ENCODE results near the gene HOMER2. TPM values are rescaled to one million over a fixed set of nuclear protein-coding genes. Genes with fewer than 3 reads are reported as not detected.

HOMER2 gene
- total and polyA plus RNA-seq, 9 of the 15 experiments (the other 6 are each of a cell fraction or from before 2014, with no cell fraction given), result 0.13 to 0.47 (median 0.29) TPM; not detected in 1

- TF ChIP-seq, protein P1, sequence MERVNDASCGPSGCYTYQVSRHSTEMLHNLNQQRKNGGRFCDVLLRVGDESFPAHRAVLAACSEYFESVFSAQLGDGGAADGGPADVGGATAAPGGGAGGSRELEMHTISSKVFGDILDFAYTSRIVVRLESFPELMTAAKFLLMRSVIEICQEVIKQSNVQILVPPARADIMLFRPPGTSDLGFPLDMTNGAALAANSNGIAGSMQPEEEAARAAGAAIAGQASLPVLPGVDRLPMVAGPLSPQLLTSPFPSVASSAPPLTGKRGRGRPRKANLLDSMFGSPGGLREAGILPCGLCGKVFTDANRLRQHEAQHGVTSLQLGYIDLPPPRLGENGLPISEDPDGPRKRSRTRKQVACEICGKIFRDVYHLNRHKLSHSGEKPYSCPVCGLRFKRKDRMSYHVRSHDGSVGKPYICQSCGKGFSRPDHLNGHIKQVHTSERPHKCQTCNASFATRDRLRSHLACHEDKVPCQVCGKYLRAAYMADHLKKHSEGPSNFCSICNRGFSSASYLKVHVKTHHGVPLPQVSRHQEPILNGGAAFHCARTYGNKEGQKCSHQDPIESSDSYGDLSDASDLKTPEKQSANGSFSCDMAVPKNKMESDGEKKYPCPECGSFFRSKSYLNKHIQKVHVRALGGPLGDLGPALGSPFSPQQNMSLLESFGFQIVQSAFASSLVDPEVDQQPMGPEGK (CRISPR knock-in tag; IDR thresholded peaks at IDR 0.05; ENCODE audit: borderline replicate concordance), result no peak
- TF ChIP-seq BCL6 (CRISPR knock-in tag; IDR thresholded peaks at IDR 0.05) (no peak), HDAC2 (IDR thresholded peaks at IDR 0.05) (no peak), LEF1 (IDR thresholded peaks at IDR 0.05) (no peak), ZBTB1 (CRISPR knock-in tag; IDR thresholded peaks at IDR 0.05; ENCODE audit: borderline replicate concordance, low read depth) (no peak), TAF1 (IDR thresholded peaks at IDR 0.05; ENCODE audit: control insufficient read depth, extremely low read depth, insufficient read depth, low read length, severe bottlenecking) (peak; percentile 43), ZNF717 (CRISPR knock-in tag; IDR thresholded peaks at IDR 0.05) (no peak), ZZZ3 (IDR thresholded peaks at IDR 0.05) (no peak), CBX3 (IDR thresholded peaks at IDR 0.05; ENCODE audit: borderline replicate concordance in 1 of 2, low read length in 2 of 2) (no peak; a peak in 2 of 3 replicates), ZNF780A (CRISPR knock-in tag; IDR thresholded peaks at IDR 0.05) (no peak), ZBTB8A (IDR thresholded peaks at IDR 0.05; ENCODE audit: partially characterized antibody) (no peak), NFIC (IDR thresholded peaks at IDR 0.05) (peak; percentile 98), GABPB1 (CRISPR knock-in tag; IDR thresholded peaks at IDR 0.05) (peak; percentile 95), ZNF77 (CRISPR knock-in tag; IDR thresholded peaks at IDR 0.05) (no peak)
- TF ChIP-seq, protein P2, sequence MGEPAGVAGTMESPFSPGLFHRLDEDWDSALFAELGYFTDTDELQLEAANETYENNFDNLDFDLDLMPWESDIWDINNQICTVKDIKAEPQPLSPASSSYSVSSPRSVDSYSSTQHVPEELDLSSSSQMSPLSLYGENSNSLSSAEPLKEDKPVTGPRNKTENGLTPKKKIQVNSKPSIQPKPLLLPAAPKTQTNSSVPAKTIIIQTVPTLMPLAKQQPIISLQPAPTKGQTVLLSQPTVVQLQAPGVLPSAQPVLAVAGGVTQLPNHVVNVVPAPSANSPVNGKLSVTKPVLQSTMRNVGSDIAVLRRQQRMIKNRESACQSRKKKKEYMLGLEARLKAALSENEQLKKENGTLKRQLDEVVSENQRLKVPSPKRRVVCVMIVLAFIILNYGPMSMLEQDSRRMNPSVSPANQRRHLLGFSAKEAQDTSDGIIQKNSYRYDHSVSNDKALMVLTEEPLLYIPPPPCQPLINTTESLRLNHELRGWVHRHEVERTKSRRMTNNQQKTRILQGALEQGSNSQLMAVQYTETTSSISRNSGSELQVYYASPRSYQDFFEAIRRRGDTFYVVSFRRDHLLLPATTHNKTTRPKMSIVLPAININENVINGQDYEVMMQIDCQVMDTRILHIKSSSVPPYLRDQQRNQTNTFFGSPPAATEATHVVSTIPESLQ (CRISPR knock-in tag; IDR thresholded peaks at IDR 0.05), result 0 out of 2 replicates have a peak, but pooled peaks have one; percentile 59
- TF ChIP-seq, protein P3, sequence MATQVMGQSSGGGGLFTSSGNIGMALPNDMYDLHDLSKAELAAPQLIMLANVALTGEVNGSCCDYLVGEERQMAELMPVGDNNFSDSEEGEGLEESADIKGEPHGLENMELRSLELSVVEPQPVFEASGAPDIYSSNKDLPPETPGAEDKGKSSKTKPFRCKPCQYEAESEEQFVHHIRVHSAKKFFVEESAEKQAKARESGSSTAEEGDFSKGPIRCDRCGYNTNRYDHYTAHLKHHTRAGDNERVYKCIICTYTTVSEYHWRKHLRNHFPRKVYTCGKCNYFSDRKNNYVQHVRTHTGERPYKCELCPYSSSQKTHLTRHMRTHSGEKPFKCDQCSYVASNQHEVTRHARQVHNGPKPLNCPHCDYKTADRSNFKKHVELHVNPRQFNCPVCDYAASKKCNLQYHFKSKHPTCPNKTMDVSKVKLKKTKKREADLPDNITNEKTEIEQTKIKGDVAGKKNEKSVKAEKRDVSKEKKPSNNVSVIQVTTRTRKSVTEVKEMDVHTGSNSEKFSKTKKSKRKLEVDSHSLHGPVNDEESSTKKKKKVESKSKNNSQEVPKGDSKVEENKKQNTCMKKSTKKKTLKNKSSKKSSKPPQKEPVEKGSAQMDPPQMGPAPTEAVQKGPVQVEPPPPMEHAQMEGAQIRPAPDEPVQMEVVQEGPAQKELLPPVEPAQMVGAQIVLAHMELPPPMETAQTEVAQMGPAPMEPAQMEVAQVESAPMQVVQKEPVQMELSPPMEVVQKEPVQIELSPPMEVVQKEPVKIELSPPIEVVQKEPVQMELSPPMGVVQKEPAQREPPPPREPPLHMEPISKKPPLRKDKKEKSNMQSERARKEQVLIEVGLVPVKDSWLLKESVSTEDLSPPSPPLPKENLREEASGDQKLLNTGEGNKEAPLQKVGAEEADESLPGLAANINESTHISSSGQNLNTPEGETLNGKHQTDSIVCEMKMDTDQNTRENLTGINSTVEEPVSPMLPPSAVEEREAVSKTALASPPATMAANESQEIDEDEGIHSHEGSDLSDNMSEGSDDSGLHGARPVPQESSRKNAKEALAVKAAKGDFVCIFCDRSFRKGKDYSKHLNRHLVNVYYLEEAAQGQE (IDR thresholded peaks at IDR 0.05; ENCODE audit: borderline replicate concordance), result 0 out of 2 replicates have a peak, but pooled peaks have one; percentile 17
- TF ChIP-seq, protein P3 (CRISPR knock-in tag; IDR thresholded peaks at IDR 0.05; ENCODE audit: low read depth), result 0 out of 2 replicates have a peak, but pooled peaks have one; percentile 18
Measured at GRCh38 chr15:82985688-82986441, 33.3 kb upstream of the HOMER2 start, which contains the start of gene RAMAC (continued).

Measured in K562 (cell line).